Skeletal muscle satellite cell (primary cell): ENCODE measurements around the gene PPP1R12B.
"Not testable (repeated sequence)": the region's sequence is repeated elsewhere in the genome, so short reads cannot be mapped to it uniquely, and the experiment has no call there.

Experiments used
- H3K27me3 ChIP-seq: 2 replicates; pipeline ENCODE4 v1.7.0; 2013; ENCODE audit warnings: low read length; ENCODE audit not compliant: control insufficient read depth, insufficient read depth
- H3K36me3 ChIP-seq: 2 replicates; pipeline ENCODE4 v1.7.0; 2013; ENCODE audit warnings: mild to moderate bottlenecking, control low read depth, low read length; ENCODE audit not compliant: insufficient read depth
- H3K4me1 ChIP-seq: 2 replicates; pipeline ENCODE4 v1.7.0; 2013; ENCODE audit warnings: low read length; ENCODE audit not compliant: control insufficient read depth, insufficient read depth
- H3K4me2 ChIP-seq: 2 replicates; pipeline ENCODE4 v1.7.0; 2013; ENCODE audit warnings: mild to moderate bottlenecking, low read length
- H3K4me3 ChIP-seq: 2 replicates; pipeline ENCODE4 v1.7.0; 2013; ENCODE audit warnings: low read length
- H3K9ac ChIP-seq: 2 replicates; pipeline ENCODE4 v1.7.0; 2013; ENCODE audit warnings: mild to moderate bottlenecking, low read depth, low read length, moderate library complexity
- H3K9me3 ChIP-seq: replicated peaks from 2 replicates; pipeline ENCODE4 v1.7.0; 2013; ENCODE audit warnings: mild to moderate bottlenecking, control low read depth, low read length

PPP1R12B gene

DNA sequence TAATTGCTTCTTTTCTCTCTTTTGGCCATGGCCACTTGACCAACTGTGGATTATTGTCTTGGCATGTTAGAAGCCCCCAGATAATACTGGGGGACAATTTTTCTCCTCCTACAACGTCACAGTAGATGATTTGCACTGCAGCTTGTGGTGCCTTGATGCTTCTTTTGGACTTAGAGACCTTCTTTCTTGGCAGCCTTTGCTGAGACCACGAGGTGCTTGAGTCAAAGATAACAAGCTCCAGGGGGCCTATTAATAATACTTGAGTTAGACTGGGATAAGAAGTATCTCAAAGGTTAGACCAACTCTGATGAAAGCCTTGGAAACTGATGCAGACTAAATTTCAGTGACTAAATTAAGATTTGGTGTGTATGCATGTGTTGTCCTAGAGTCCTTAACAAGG, 3.2 kb downstream of the PPP1R12B start:
- Histone ChIP-seq H3K4me3 (no peak overlapping the region), H3K27me3 (no peaks in the 10 kb centered on the region)

DNA sequence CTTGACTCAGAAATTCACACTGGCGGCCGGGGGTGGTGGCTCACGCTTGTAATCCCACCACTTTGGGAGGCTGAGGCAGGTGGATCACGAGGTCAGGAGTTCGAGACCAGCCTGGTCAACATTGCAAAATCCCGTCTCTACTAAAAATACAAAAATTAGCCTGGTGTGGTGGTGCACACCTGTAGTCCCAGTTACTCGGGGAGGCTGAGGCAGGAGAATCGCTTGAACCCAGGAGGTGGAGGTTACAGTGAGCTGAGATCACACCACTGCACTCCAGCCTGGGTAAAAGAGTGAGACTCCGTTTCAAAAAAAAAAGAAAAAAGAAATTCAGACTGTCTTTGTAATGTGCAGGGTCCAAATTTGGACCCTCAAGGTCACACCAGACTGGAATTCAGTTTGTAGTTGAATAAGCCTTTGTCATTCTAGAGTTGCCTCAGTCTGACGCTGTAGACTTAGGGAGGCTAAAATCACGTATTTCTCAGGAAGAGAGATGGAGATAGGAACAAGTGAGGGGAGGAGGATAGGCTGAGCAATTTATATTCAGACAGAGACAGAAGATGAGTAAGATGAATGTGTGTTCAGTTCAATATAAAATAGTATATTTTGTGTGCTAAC, 4.2 kb downstream of the PPP1R12B start:
- not testable (repeated sequence) for H3K9me3 ChIP-seq, H3K9ac ChIP-seq, H3K4me3 ChIP-seq, H3K27me3 ChIP-seq, H3K4me2 ChIP-seq, H3K4me1 ChIP-seq, H3K36me3 ChIP-seq

More for the DNA sequence above, 3.2 kb downstream of the PPP1R12B start:
- no peak overlapping the region for H3K4me2 ChIP-seq
- peaks cover 9% of the 10 kb centered on the region for H3K4me1 ChIP-seq
- no peaks in the 10 kb centered on the region for H3K36me3 ChIP-seq
- H3K9ac ChIP-seq, result no peak overlapping the region
- H3K9me3 ChIP-seq, result no peaks in the 10 kb centered on the region

DNA sequence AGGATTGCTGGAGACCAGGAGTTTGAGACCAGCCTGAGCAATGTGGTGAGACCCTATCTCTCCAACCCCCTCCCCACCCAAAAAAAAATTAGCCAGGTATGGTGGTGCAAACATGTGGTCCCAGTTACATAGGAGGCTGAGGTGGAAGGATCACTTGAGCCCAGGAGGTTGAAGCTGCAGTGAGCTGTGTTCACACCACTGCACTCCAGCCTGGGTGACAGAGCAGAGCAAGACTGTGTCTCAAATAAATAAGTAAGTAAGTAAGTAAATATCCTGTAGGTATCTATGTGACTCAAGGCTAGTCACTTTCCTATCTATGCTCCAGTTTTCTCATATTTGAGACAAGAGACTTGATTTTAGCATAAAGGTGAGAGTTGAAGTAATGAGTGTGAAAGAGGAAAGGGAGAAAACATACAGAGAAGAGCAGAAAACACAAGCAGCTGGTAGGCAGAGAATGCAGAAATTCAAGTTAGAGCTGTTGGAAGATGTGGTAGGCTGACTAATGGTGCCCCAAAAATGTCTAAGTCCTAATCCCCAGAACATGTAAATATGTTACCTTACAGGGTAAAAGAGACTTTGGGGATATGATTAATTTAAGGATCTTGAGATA, 7.5 kb downstream of the PPP1R12B start:
- no peaks in the 10 kb centered on the region for H3K36me3 ChIP-seq
- H3K4me3 ChIP-seq, result no peak overlapping the region
- H3K9me3 ChIP-seq, result no peaks in the 10 kb centered on the region
- no peak overlapping the region for H3K4me2 ChIP-seq
- H3K9ac ChIP-seq, result no peak overlapping the region
- H3K27me3 ChIP-seq, result no peaks in the 10 kb centered on the region
- no peaks in the 10 kb centered on the region for H3K4me1 ChIP-seq

DNA sequence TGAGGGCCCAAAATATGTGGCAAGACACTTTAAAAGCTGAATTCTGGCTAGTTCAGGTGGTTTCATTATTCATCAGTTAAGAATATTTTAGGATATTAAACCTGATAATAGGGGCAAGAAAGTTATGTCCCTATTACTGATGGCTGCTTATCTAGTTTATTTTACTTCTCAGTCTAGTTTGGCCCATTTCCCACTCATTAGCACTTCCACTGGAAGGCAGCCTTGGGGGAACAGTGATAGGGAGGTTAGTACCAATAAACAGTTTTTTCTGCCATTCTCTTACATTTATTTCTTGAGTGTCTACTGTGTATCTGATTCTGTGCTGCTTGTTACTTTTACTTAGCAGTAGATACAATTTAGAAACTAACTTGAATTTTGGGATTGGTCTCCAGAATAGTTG, 9.0 kb downstream of the PPP1R12B start:
- Histone ChIP-seq H3K36me3 (no peaks in the 10 kb centered on the region), H3K4me3 (no peak overlapping the region), H3K9me3 (no peaks in the 10 kb centered on the region), H3K4me2 (no peak overlapping the region), H3K4me1 (no peaks in the 10 kb centered on the region), H3K9ac (no peak overlapping the region), H3K27me3 (no peaks in the 10 kb centered on the region)

DNA sequence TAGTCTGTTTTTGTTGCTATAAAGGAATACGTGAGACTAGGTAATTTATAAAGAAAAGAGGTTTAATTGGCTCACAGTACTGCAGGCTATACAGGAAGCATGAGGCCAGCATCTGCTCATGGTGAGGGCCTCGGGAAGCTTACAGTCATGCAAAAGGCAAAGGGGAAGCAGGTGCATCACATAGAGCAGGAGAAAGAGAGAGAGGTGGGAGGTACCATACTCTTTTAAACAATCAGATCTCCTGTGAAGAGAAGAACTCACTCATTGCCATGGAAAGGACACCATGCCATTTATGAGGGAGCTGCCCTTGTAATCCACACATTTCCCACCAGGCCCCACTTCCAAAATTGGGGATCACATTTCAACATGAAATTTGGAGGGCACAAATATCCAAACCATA, 12.7 kb downstream of the PPP1R12B start:
- no peak overlapping the region for H3K9ac ChIP-seq
- H3K9me3 ChIP-seq, result no peaks in the 10 kb centered on the region
- H3K36me3 ChIP-seq, result no peaks in the 10 kb centered on the region
- H3K4me2 ChIP-seq, result no peak overlapping the region
- peaks cover 8% of the 10 kb centered on the region for H3K4me1 ChIP-seq
- H3K4me3 ChIP-seq, result no peak overlapping the region
- H3K27me3 ChIP-seq, result no peaks in the 10 kb centered on the region

DNA sequence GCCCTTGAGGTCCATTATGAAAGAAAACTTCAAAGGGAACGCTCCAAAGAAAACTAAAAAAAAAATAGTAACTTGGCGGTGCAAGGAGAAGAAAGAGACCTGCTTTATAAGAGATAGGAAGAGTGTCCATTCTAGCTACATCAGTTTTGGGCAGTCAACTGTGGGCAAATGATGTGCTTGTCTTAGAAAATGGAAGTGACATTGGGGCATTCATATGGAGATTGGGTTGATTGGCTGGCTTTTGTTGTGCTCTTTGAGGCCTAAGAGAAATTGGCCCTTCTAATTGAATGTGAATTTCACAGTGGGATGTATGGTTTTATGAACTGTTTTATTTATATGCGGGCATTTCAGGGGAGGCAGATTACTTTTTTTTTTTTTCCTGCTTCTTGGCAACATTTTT, 13.2 kb downstream of the PPP1R12B start:
- Histone ChIP-seq H3K9ac (no peak overlapping the region), H3K36me3 (no peaks in the 10 kb centered on the region), H3K4me3 (no peak overlapping the region)

DNA sequence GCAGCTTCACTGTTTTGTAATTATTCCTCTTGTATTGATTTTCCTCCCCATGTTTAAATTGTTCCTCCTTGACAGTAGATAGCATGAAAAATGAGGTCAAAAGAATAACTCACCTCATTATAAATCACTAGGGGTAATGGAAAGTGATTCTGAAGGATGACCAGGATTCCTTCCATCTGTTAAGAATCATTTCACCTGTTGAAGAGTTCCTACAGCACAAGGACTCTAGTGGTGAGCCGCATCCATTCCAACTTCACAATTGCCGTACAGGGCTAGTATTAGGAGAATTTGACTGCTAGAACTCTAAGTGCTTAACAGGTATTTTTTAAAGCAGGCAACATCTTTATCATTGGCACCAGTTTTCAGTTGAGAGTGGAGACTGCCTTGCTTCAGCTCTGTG, 13.7 kb downstream of the PPP1R12B start:
- peaks cover 8% of the 10 kb centered on the region for H3K4me1 ChIP-seq
- no peaks in the 10 kb centered on the region for H3K9me3 ChIP-seq
- no peaks in the 10 kb centered on the region for H3K27me3 ChIP-seq
- H3K9ac ChIP-seq, result no peak overlapping the region
- no peaks in the 10 kb centered on the region for H3K36me3 ChIP-seq
- H3K4me3 ChIP-seq, result no peak overlapping the region
- no peak overlapping the region for H3K4me2 ChIP-seq

More for the DNA sequence above, 13.2 kb downstream of the PPP1R12B start:
- no peak overlapping the region for H3K4me2 ChIP-seq
- H3K4me1 ChIP-seq, result peaks cover 8% of the 10 kb centered on the region
- no peaks in the 10 kb centered on the region for H3K27me3 ChIP-seq
- no peaks in the 10 kb centered on the region for H3K9me3 ChIP-seq

DNA sequence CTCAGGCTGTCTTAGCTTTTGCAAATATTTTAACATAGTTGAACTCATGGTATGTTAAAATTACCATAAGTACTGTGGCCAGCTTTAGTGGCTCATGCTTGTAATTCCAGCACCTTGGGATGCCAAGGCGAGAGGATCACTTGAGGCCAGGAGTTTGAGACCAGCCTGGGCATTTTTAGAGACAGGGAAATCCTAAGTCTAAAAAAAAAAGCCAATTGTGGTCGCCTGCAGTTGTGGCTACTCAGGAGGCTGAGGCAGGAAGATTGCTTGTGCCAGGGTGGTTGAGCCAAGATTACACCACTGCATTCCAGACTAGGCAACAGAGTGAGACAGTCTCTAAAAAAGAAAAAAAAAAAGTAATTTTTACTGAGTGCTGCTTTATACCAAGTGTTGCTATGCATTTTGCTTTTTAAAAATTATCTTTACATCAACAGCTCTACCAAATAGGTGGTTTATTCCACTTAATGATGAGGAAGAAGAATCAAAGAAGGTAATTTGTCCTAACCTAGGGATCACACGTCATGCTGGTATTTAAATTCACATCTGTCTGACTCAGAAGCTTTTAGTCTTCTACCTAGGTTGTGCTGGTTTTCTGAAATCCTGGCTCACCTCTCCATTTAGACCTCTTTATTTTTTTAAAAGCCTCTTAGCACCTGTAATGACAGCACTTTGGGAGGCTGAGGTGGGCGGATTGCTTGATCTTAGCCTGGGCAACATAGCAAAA, 16.8 kb downstream of the PPP1R12B start:
- H3K36me3 ChIP-seq, result no peaks in the 10 kb centered on the region
- H3K9ac ChIP-seq, result no peak overlapping the region
- no peak overlapping the region for H3K4me2 ChIP-seq
- no peaks in the 10 kb centered on the region for H3K27me3 ChIP-seq
- peaks cover 8% of the 10 kb centered on the region for H3K4me1 ChIP-seq
- no peaks in the 10 kb centered on the region for H3K9me3 ChIP-seq
- no peak overlapping the region for H3K4me3 ChIP-seq

DNA sequence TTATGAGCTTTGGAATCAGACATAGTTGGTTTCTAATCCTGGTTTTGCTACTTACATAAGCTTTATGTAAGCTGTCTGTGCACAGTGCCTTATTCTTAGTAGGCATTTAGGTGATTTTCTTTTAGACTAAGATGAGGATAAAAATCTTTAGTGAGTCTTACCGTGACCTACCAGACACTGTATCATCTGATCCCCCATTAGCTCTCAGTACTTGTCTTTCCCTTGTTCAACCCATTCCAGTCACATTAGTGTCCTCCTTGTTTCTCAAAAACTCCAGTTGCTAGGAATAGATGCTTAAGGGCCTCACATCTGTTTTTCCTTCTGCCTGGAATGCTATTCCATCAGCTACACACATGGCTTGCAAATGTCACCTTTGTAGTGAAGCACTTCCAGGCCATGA, 18.8 kb downstream of the PPP1R12B start:
- Histone ChIP-seq H3K9me3 (no peaks in the 10 kb centered on the region), H3K4me2 (no peak overlapping the region), H3K36me3 (no peaks in the 10 kb centered on the region), H3K27me3 (no peaks in the 10 kb centered on the region), H3K9ac (no peak overlapping the region), H3K4me3 (no peak overlapping the region), H3K4me1 (peaks cover 8% of the 10 kb centered on the region)

DNA sequence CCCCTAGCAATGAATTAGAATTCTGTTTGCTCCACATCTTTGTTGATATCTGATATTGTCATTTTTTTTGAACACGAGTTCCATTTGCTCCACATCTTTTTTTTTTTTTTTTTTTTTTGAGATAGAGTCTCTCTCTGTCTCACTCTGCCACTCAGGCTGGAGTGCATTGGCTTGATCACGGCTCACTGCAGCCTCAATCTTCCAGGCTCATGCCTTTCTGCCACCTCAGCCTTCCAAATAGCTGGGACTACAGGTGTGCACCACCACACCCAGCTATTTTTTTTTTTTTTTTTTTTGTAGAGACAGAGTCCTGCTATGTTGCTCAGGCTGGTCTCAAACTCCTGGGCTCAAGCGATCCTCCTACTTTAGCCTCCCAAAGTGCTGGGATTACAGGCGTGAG, 22.4 kb downstream of the PPP1R12B start:
- H3K4me2 ChIP-seq, H3K36me3 ChIP-seq, H3K4me1 ChIP-seq, H3K9me3 ChIP-seq, H3K4me3 ChIP-seq, H3K9ac ChIP-seq, H3K27me3 ChIP-seq: not testable (repeated sequence)

DNA sequence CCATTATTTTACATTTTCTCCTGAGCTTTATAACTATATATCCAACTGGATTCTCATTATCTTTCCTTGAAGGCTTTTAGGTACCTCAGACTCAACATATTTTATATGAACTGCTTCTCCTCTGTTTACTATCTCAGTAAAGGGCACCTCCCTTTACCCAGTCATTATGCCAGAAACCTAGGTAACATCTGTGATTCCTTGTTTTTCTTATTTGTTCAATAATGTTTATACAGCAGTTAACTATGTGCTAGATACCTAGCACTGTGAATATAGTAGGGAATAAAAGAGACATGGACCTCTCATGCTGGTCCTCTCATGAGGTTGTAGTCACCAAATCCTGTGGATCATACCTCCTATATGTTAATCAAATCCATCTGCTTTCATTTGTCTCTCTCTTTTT, 25.6 kb downstream of the PPP1R12B start:
- Histone ChIP-seq H3K4me3 (no peak overlapping the region), H3K9me3 (no peaks in the 10 kb centered on the region), H3K36me3 (no peaks in the 10 kb centered on the region), H3K9ac (no peak overlapping the region), H3K4me1 (no peaks in the 10 kb centered on the region), H3K4me2 (no peak overlapping the region), H3K27me3 (no peaks in the 10 kb centered on the region)

DNA sequence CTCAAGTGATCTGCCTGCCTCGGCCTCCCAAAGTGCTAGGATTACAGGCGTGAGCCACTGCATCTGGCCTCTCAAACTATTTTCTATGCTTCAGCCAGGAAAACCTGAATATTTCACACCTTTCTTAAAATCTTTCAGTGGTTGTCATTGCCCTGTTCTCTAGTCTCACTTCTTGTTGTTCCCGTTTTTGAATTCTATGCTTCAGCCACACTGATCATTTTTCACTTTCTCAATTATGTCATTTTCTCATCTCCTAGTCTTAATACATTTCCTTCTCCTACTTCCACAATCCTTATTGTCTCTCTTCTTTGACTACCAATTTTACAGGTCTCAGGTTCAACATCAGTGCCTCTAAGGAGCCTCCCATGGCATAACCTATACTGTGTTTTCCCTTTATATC, 26.7 kb downstream of the PPP1R12B start:
- H3K4me2 ChIP-seq, H3K36me3 ChIP-seq, H3K4me3 ChIP-seq, H3K27me3 ChIP-seq, H3K9me3 ChIP-seq, H3K9ac ChIP-seq, H3K4me1 ChIP-seq: not testable (repeated sequence)
